ENCODE results near the gene ZNF580.

ZNF580 gene

GRCh38 chr19:55679343-55680257, 38.8 kb downstream of the ZNF580 start:
- no peak for DNase-seq (ENCODE audit: low spot score)

GRCh38 chr19:55680339-55681130, 39.7 kb downstream of the ZNF580 start:
- DNase-seq (ENCODE audit: low spot score) = no peak

DNA sequence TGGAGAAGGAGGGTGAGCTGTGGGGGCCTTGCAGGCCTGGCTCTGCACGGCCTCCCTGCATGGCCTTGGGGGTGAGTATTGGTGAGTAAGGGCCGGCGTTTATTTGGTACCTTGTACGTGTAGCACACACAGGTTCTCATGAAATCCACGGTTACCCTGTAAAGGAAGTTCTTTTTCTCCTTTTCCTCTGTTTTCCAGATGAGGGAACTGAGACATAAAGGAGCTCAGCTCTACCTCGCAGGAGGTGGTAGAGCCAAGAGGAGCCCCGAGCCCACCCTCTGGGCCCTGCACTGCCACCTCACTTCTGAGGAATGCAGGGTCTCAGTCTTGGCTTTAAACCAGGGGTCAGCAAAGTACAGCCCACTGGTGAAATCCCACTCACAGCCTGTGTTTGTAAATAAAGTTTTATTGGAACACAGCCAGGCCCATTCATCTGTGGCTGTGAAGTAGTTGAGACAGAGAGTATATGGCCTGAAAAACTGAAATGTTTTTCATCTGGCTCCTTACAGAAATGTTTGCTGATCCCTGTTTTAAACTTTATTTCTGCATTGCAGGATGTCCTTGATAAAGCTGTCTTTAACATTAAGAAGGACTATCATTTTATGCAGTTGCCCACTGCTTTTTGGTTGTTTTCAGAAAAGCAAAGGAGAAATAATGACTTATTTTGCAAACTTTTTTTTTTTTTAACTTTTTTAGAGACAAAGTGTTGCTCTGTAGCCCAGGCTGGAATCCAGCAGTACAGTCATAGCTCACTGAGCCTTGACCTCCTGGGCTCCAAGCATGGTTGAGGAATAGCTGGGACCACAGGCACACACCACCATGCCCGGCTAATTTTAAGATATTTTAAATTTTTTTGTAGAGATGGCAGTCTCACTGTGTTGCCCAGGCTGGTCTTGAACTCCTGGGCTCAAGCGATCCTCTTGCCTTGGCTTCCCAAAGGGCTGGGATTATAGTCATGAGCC, 40.6 kb downstream of the ZNF580 start:
- no peak for DNase-seq (ENCODE audit: low spot score)

DNA sequence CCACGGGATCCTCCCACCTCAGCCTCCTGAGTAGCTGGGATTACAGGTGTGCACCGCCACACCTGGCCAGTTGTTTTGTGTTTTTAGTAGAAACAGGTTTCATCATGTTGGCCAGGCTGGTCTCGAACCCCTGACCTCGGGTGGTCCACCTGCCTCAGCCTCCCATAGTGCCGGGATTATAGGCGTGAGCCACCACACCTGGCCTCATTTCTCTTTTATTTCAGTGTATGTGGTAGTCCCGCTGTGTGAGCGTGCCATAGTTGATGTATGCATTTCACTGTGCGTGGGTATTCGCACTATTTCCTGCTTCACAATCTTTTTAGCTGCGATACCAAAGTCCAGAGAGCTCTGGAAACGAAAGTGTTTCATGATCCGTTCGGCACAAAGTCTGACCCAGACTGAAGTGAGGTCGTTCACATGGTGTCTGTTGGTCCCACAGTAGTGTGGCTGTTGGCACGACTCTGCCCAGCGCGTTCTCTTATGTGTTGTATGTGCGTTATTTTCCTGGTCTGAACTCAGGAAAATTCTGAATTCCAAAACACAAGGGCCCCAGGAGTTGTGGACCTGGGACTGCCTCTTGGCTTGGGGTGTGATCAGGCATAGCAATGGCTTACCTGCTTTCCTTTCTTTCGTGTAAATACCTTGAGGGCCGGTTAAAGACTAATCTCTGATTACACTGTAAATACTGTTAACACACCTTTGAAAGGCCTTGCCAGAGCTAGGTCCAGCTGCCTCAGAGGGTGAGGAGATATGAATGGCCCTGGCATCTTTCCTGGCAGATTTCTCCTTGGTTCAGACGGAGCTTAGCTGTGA, 42.9 kb downstream of the ZNF580 start:
- no peak for DNase-seq (ENCODE audit: low spot score)

- no peak for DNase-seq (ENCODE audit: low spot score)
These were observed 44.3 kb downstream of the ZNF580 start for GRCh38 chr19:55684946-55685681.

DNA sequence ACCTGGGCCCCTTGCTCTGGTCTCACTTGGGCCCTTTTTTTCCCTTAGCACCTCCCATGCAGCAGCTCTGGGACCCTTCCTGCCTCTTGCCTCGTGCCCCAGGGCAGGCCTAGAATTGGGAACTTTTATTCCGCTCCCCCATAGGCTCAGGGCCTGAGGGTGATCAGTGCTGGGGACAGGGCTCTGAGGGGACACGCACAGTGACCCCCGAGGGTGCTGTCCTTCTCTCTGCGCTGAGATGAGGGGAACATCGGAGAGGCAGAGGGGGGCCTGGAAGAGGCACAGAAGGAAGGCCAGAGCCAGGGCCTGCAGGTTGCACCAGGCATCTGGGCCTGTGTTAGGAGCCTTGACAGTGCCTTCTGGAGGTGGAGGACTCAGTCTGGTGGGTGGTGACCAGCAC, 45.0 kb downstream of the ZNF580 start:
- no peak for DNase-seq (ENCODE audit: low spot score)

GRCh38 chr19:55686311-55687050, 45.7 kb downstream of the ZNF580 start:
- DNase-seq (ENCODE audit: low spot score) = no peak

GRCh38 chr19:55687281-55688201, 46.7 kb downstream of the ZNF580 start:
- no peak for DNase-seq (ENCODE audit: low spot score)

DNA sequence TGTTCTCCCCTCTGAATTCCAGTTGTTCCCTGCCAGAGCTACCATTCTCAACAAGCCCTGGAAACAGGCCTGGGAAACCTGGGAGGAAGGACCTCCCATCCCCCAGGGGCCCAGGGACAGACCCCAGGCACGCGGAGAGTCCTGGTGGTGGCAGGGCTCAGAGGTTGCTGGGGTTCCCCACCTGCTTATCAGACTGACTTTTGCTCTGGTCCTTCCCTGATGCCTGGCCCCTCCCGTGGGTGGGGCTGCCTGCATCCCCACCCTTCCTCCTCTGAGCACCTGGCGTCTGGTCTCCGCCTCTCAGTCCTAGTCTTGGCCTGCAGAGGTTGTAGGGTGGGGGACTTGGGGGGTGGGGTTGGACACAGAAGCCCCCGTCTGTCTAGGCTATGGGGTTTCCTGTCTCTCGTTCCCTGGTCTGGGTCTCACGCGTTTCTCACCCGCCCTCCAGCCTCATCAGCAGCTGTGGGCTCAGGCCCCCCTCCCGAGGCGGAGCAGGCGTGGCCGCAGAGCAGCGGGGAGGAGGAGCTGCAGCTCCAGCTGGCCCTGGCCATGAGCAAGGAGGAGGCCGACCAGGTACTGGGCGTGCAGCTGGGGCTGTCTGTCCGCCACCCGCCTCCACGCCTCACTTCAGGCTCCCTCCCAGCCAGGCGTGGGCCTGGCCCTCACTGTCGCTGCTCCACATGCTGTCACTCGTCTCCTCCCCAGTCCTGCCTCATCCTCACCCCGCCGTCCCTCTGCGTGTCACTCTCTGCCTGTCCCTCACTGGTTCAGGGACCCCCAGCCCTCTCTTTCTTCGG, 47.8 kb downstream of the ZNF580 start:
- no peak for DNase-seq (ENCODE audit: low spot score)

DNA sequence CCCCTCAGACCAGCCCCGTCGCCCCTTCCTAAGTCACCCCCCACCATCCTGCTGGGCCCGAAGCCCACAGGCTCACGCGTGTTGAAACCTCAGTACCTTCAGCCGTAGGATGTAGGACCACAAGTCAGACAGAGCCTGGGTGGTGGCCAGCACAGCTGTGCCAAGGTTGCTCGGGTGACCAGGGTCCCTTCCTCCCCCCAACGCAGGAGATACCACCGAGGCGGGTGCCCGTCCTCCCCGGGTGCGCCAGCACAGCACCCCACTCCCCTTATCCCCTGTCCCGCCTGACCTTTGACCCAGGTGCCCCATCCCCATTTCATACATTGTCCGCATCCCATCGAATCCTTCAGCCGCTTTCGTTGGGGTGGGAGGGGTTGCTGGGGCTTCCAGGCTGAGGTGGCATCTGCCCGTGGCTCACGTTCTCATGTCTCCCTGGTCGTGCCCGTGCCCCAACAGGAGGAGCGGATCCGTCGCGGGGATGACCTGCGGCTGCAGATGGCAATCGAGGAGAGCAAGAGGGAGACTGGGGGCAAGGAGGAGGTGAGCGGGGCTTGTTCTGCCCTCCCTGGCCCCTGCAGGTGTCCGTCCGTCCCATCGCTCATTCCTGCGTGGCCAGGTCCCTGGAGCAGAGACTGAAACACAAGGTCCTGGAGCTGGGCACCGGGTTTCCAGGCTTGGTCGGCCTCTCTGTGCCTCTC, 48.8 kb downstream of the ZNF580 start:
- DNase-seq (ENCODE audit: low spot score) = no peak

DNA sequence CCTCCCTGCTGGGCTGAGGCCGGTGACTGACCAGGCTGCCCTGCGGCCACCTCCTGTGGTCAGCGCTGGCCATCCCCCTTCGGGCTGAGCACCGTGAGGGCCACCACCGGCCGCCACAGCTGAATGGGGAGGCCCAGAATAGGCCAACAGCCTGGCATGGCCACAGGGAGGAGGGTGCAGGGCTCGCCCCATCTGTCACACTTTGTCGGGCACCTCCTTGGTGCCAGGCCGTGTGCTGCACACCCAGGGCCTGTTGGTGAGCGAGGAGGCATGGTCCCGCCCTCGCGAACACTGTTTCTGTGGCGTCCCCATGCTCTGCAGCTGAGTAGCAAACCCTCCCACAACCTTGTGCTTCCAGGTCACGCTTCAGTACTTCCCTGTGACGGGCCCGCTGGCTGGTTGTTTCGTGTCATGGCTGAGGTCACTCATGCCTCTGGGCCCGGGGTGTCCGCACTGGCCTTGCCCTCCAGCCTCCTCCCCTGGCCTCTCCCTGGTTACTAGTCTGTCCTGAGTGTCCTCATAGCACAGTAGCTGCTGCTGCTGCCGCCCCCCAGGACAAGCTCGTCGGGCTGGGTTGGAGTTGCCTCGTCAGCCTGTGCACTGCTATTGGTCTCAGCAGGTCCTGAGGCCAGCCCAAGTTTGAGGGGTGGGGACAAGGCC, 49.4 kb downstream of the ZNF580 start:
- DNase-seq (ENCODE audit: low spot score) = no peak

DNA sequence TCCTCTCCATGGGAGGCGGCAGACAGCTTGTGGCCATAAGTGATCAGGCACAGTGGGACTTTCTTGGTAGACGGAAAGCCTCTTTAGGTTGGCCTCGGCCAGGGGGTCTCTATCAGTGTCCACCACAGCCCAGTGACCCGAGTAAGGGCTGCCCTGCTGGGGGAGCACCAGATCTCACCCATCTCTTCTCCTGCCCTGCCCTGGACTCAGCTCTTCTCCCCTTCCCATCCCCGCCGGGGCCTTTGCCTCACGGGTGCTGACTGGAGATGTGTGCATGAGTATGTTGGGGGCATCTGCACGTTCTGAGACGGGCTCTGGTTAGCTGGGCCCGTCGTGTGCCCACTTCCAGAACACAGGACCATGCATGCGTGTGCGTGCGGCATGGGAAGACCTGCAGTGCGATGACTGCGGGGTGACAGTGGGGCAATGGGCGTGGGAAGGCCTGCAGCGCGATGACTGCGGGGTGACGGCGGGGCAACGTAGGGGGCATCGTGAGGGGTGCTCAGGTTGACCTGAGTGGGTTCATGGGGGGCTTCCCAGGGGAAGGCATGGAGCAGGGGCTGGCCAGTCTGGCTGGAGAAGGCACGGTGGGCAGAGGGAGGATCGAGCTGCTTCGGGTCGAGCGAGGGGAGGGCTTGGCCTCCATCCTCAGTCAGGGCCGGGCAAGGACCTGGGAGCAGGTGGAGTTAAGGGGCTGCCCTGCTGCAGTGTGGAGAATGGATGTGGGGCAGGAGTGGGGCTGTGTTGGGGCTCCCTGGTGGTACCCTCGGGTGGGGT, 50.2 kb downstream of the ZNF580 start:
- DNase-seq (ENCODE audit: low spot score) = no peak

DNA sequence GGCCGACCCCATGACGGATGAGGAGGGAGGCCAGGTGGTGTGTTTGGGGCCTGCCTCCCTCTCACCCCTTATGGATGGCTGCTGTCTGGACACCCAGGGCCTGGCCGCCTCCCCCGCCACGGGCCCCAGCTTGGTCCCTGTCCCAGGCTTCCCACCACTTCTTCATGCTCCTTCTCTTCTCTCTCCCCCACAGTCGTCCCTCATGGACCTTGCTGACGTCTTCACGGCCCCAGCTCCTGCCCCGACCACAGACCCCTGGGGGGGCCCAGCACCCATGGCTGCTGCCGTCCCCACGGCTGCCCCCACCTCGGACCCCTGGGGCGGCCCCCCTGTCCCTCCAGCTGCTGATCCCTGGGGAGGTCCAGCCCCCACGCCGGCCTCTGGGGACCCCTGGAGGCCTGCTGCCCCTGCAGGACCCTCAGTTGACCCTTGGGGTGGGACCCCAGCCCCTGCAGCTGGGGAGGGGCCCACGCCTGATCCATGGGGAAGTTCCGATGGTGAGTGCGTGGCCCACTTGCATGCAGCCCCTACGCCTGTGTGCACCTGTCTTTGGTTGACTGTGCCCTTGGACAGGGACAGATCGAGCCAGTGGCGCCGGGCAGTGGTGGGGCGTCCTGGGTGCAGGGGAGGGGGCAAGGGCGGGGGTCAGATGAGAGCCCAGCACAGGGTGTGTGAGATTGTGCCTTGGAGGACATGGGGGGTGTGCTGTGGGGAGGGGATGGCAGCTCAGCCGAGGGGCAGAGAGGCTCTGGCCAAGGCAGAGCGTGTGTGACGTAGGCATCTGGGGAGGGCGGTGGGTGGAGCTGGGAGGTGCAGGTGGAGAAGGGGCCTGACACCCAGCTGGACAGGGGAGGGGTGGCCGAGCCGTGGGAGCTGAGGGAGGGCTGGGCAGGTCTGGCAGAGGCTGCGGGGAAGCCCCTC, 51.0 kb downstream of the ZNF580 start:
- DNase-seq (ENCODE audit: low spot score) = no peak

DNA sequence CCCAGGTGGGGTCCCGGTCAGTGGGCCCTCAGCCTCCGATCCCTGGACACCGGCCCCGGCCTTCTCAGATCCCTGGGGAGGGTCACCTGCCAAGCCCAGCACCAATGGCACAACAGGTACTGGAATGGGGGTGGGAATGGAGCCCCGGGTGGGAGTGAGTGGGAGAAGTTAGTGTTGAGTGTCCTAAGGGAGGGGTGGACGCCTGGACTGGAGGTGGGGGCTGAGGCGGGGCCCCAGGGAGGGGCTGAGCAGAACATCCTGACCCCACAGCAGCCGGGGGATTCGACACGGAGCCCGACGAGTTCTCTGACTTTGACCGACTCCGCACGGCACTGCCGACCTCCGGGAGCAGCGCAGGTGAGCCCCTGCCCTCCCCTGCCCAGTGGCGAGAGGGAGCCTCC, 51.9 kb downstream of the ZNF580 start:
- DNase-seq (ENCODE audit: low spot score) = no peak

Measured in cerebellar cortex (tissue), 1 donor.